Endothelial cell of umbilical vein (primary cell): ENCODE measurements around the gene FCF1. TPM values are rescaled to one million over a fixed set of nuclear protein-coding genes. Genes with fewer than 3 reads are reported as not detected.

Experiments
- BruUV-seq: library from RNA; stranded (reverse); fragments of 400-500 nt; replicated peaks from 2 replicates; lab custom pipeline; 2021; lab: Mats Ljungman, UMichigan
- CTCF ChIA-PET: fragments of 300-600, 350-600 bp; sonication (Branson Sonifier 250); formaldehyde crosslinking; loops from one replicate; lab custom pipeline; 2021; ENCODE audit warnings: antibody characterized with exemption, inconsistent platforms; lab: Charles Lee
- POLR2A ChIA-PET: fragments of 300-600, 350-600 bp; sonication (Branson Sonifier 250); formaldehyde crosslinking; loops from one replicate; lab custom pipeline; 2021; ENCODE audit warnings: antibody characterized with exemption, inconsistent platforms; lab: Charles Lee
- DNase-seq: peaks from one replicate; pipeline ENCODE4 v3.0.0-alpha.2; 2011; ENCODE audit warnings: low read depth, low spot score
- FAIRE-seq: peaks from 2 replicates; lab custom pipeline; 2011; peaks lifted over from hg19 to GRCh38; lab: Jason Lieb, UNC
- H2AFZ ChIP-seq: 2 replicates; pipeline ENCODE4 v1.6.0; 2012; ENCODE audit warnings: low read depth, low read length, control low read depth, inconsistent platforms
- H3K27ac ChIP-seq: 2 replicates; pipeline ENCODE4 v1.5.1; 2011; ENCODE audit warnings: low read depth, mild to moderate bottlenecking, control low read depth, low read length, moderate library complexity; ENCODE audit not compliant: insufficient read depth
- H3K27me3 ChIP-seq, 2 experiments: 2 replicates each; pipeline versions ENCODE4 v1.6.0 to v1.6.1; 2011; ENCODE audit warnings: low read length in 2 of 2, mixed read lengths in 1 of 2; ENCODE audit not compliant: control insufficient read depth in 2 of 2, insufficient read depth in 2 of 2
- H3K36me3 ChIP-seq, 2 experiments: 2 replicates in 1 of 2; 3 replicates in 1 of 2; pipeline ENCODE4 v1.5.1; 2011; ENCODE audit warnings: low read length in 2 of 2, mild to moderate bottlenecking in 1 of 2, moderate library complexity in 1 of 2; ENCODE audit not compliant: control insufficient read depth in 2 of 2, insufficient read depth in 2 of 2; ENCODE audit errors: extremely low read depth in 1 of 2
- H3K4me1 ChIP-seq: 3 replicates; pipeline ENCODE4 v1.5.1; 2011; ENCODE audit warnings: mild to moderate bottlenecking, low read length; ENCODE audit not compliant: control insufficient read depth, insufficient read depth; ENCODE audit errors: extremely low read depth
- H3K4me2 ChIP-seq: 2 replicates; pipeline ENCODE4 v1.6.1; 2011; ENCODE audit warnings: low read length, control low read depth, mixed read lengths; ENCODE audit not compliant: insufficient read depth
- H3K4me3 ChIP-seq, 3 experiments: fragments of 200-600 bp in 1 of 3; sonication (generic), shearing (Covaris generic) in 1 of 3; replicated peaks in 1 of 3; 2 replicates each; pipeline ENCODE4 v1.5.1; 2011 to 2016; ENCODE audit warnings: control low read depth in 3 of 3, low read length in 3 of 3, mild to moderate bottlenecking in 2 of 3, inconsistent platforms in 1 of 3, low read depth in 1 of 3, moderate library complexity in 1 of 3; ENCODE audit not compliant: insufficient read depth in 1 of 3
- H3K79me2 ChIP-seq: 2 replicates; pipeline ENCODE4 v1.6.0; 2012; ENCODE audit warnings: low read length, inconsistent platforms; ENCODE audit not compliant: control insufficient read depth, insufficient read depth
- H3K9ac ChIP-seq: replicated peaks from 2 replicates; pipeline ENCODE3; 2011; ENCODE audit warnings: low read length, control low read depth; ENCODE audit not compliant: insufficient read depth; ENCODE audit errors: extremely low read depth
- H3K9me1 ChIP-seq: replicated peaks from 3 replicates; pipeline ENCODE4 v1.6.0; 2011; ENCODE audit warnings: mild to moderate bottlenecking, low read length; ENCODE audit not compliant: control insufficient read depth, insufficient read depth; ENCODE audit errors: extremely low read depth
- H3K9me3 ChIP-seq: replicated peaks from 2 replicates; pipeline ENCODE4 v1.5.1; 2012; ENCODE audit warnings: low read length, inconsistent platforms; ENCODE audit not compliant: control insufficient read depth, insufficient read depth
- H4K20me1 ChIP-seq: replicated peaks from 2 replicates; pipeline ENCODE3; 2011; ENCODE audit warnings: mild to moderate bottlenecking, low read length; ENCODE audit not compliant: control insufficient read depth, insufficient read depth; ENCODE audit errors: extremely low read depth
- EZH2 ChIP-seq: IDR thresholded peaks from 2 replicates; pipeline ENCODE4 v1.6.1; 2012; ENCODE audit warnings: borderline replicate concordance, low read depth, mild to moderate bottlenecking, moderate library complexity, low read length, inconsistent platforms; ENCODE audit not compliant: severe bottlenecking
- FOS ChIP-seq: IDR thresholded peaks from 2 replicates; pipeline ENCODE4 v1.6.1; 2011; ENCODE audit warnings: mild to moderate bottlenecking, low read length, moderate library complexity, borderline replicate concordance; ENCODE audit not compliant: insufficient read depth
- GATA2 ChIP-seq: IDR thresholded peaks from 2 replicates; pipeline ENCODE4 v1.7.0; 2011; ENCODE audit warnings: low read depth, mild to moderate bottlenecking, moderate library complexity, mixed read lengths, low read length; ENCODE audit not compliant: insufficient read length, insufficient read depth
- JUN ChIP-seq: IDR thresholded peaks from 2 replicates; pipeline ENCODE4 v1.6.1; 2011; ENCODE audit warnings: borderline replicate concordance, low read depth; ENCODE audit not compliant: insufficient read length, insufficient read depth
- MYC ChIP-seq: IDR thresholded peaks from one replicate; pipeline ENCODE4 v1.6.1; 2011; ENCODE audit warnings: mild to moderate bottlenecking, low read depth, low read length
- POLR2A ChIP-seq: IDR thresholded peaks from 2 replicates; pipeline ENCODE4 v1.6.1; 2012; ENCODE audit warnings: low read depth, mild to moderate bottlenecking, control low read depth, low read length
- POLR2AphosphoS5 ChIP-seq: IDR thresholded peaks from 2 replicates; pipeline ENCODE4 v1.6.1; 2012; ENCODE audit warnings: low read depth, mild to moderate bottlenecking, control low read depth, low read length, moderate library complexity; ENCODE audit not compliant: insufficient read depth
- dilution Hi-C: fragments of 300-500 bp; cut with MboI; formaldehyde crosslinking; loops from one replicate; pipeline ENCODE4 v1.15.0; 2019; ENCODE audit warnings: low sequenced_read_pairs; ENCODE audit not compliant: extremely low pct_ligation_motif_present
- intact Hi-C: fragments of 100-400 bp; cut with micrococcal nuclease; formaldehyde crosslinking; loops from one replicate; pipeline ENCODE4 v1.10.0; 2022
- polyA plus RNA-seq, 4 experiments: library from polyadenylated mRNA; depleted of rRNA in 3 of 4; stranded (reverse) in 3 of 4; unstranded in 1 of 4; fragments of >200 nt; gene quantifications; 2 replicates each; pipeline versions ENCODE4 v1.2.1 to v1.2.3, GENCODE V29; 2011 to 2012; ENCODE audit warnings: missing spikeins in 1 of 4
- total RNA-seq: library from RNA; stranded (reverse); gene quantifications from 2 replicates; pipeline ENCODE4 v1.2.3, GENCODE V29; 2021
- TF ChIP-seq, protein P1 (sequence below), 2 donors: IDR thresholded peaks; 1 replicate in 1 of 2; 2 replicates in 1 of 2; pipeline ENCODE4 v1.5.1; 2011; ENCODE audit warnings: low read length in 2 of 2, mild to moderate bottlenecking in 2 of 2, moderate library complexity in 2 of 2, control low read depth in 1 of 2, inconsistent platforms in 1 of 2, low read depth in 1 of 2; ENCODE audit not compliant: insufficient read depth in 1 of 2; ENCODE audit errors: extremely low read depth in 1 of 2

Gene FCF1
- total and polyA plus RNA-seq, 2 donors (not counting 3 experiments of a cell fraction or from before 2014, with no cell fraction given), result 26.2 to 58.2 TPM

DNA sequence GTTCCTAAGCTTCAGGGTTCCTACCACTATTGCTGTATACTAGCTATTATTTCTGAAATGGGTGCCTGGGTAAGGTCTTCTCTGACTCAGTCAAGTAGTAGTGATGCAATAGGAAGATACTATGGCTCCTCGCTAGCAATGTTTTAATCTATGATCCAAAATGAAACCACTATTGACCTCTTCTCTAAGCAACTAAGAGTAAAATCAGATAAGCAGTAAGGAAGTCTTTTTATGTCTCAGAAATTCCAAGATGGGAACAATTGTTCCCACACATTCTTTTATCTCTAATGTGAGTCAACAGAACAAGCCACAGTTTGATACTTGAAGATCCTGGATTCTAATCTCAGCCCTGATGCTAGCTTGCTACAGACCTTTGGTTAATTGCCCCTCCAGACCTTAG is 45.2 kb upstream of the FCF1 start:
- Histone ChIP-seq H3K4me2 (peak overlapping the region; percentile 50), H3K27ac (peak overlapping the region; percentile 74), H3K9me1 (no peaks in the 10 kb centered on the region), H4K20me1 (no peaks in the 10 kb centered on the region), H3K9me3 (no peaks in the 10 kb centered on the region), H2AFZ (no peak overlapping the region), H3K27me3 (no peaks in the 10 kb centered on the region), H3K79me2 (no peaks in the 10 kb centered on the region), H3K4me3 (no peak overlapping the region), H3K36me3 (peaks cover 19 to 22% of the 10 kb centered on the region in 2 experiments), H3K9ac (peak overlapping the region; percentile 31), H3K4me1 (peaks cover 42% of the 10 kb centered on the region)
- intact Hi-C loops (loop anchor here (1.0 kb wide), 1 partner anchor 47 kb away; no protein-coding TSS in a partner anchor), dilution Hi-C loops (no loop called here)
- TF ChIP-seq MYC, result no peak
- peak; percentile 36 for TF ChIP-seq POLR2AphosphoS5
- peak; percentile 92 for TF ChIP-seq GATA2
- TF ChIP-seq JUN, result peak; percentile 65
- TF ChIP-seq FOS, result peak; percentile 55
- no peak for TF ChIP-seq POLR2A
- TF ChIP-seq, protein P1, sequence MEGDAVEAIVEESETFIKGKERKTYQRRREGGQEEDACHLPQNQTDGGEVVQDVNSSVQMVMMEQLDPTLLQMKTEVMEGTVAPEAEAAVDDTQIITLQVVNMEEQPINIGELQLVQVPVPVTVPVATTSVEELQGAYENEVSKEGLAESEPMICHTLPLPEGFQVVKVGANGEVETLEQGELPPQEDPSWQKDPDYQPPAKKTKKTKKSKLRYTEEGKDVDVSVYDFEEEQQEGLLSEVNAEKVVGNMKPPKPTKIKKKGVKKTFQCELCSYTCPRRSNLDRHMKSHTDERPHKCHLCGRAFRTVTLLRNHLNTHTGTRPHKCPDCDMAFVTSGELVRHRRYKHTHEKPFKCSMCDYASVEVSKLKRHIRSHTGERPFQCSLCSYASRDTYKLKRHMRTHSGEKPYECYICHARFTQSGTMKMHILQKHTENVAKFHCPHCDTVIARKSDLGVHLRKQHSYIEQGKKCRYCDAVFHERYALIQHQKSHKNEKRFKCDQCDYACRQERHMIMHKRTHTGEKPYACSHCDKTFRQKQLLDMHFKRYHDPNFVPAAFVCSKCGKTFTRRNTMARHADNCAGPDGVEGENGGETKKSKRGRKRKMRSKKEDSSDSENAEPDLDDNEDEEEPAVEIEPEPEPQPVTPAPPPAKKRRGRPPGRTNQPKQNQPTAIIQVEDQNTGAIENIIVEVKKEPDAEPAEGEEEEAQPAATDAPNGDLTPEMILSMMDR (IDR thresholded peaks at IDR 0.05; ENCODE audit: extremely low read depth in 1 of 2, insufficient read depth in 1 of 2, low read depth in 1 of 2, low read length in 2 of 2), result no peak
- no peak for TF ChIP-seq EZH2
- FAIRE-seq (peak; percentile 35), DNase-seq (peak; percentile 64)
- ChIA-PET POLR2A (interaction anchor here (1.0 kb wide), 1 partner anchor 9 kb away, joined by 7 read pairs; no protein-coding TSS in a partner anchor), CTCF (interaction anchor here (0.9 to 2.5 kb wide), 9 partner anchors 9 to 137 kb away, joined by 3 to 15 read pairs (median 9); partner anchors contain the start of gene LTBP2)
- BruUV-seq, result no TSS peak
